Ishikawa (cell line): ENCODE data around the gene RPS6KA1.

ENCODE experiments used
- CEBPB ChIP-seq: IDR thresholded peaks from 2 replicates; pipeline ENCODE4 v1.6.1; 2012
- CREB1 ChIP-seq: IDR thresholded peaks from 2 replicates; pipeline ENCODE4 v1.6.1; 2012; ENCODE audit warnings: low read depth
- EGR1 ChIP-seq: IDR thresholded peaks from 2 replicates; pipeline ENCODE4 v1.6.1; 2012
- EP300 ChIP-seq: IDR thresholded peaks from 2 replicates; pipeline ENCODE4 v1.6.1; 2012; ENCODE audit warnings: borderline replicate concordance
- FOXM1 ChIP-seq: IDR thresholded peaks from 2 replicates; pipeline ENCODE4 v1.6.1; 2012; ENCODE audit warnings: low read depth, borderline replicate concordance
- NFIC ChIP-seq: IDR thresholded peaks from 2 replicates; pipeline ENCODE4 v1.6.1; 2012
- RAD21 ChIP-seq: IDR thresholded peaks from 2 replicates; pipeline ENCODE4 v1.6.1; 2012; ENCODE audit warnings: low read depth
- TAF1 ChIP-seq: IDR thresholded peaks from 2 replicates; pipeline ENCODE4 v1.6.1; 2012; ENCODE audit warnings: low read depth, mild to moderate bottlenecking
- TCF12 ChIP-seq: IDR thresholded peaks from 2 replicates; pipeline ENCODE4 v1.6.1; 2012; ENCODE audit warnings: low read depth
- TEAD4 ChIP-seq: IDR thresholded peaks from 2 replicates; pipeline ENCODE4 v1.6.1; 2012
- YY1 ChIP-seq: IDR thresholded peaks from 2 replicates; pipeline ENCODE4 v1.6.1; 2012; ENCODE audit warnings: low read depth
- ZBTB7A ChIP-seq: IDR thresholded peaks from 2 replicates; pipeline ENCODE4 v1.6.1; 2012; ENCODE audit warnings: low read depth
- TF ChIP-seq, protein P1 (sequence below): IDR thresholded peaks from 2 replicates; pipeline ENCODE4 v1.6.1; 2012; ENCODE audit warnings: low read depth, mild to moderate bottlenecking
- TF ChIP-seq, protein P2 (sequence below): IDR thresholded peaks from 2 replicates; pipeline ENCODE4 v1.6.1; 2012
- TF ChIP-seq, protein P3 (sequence below): IDR thresholded peaks from 2 replicates; pipeline ENCODE4 v1.6.1; 2012

Gene RPS6KA1

DNA sequence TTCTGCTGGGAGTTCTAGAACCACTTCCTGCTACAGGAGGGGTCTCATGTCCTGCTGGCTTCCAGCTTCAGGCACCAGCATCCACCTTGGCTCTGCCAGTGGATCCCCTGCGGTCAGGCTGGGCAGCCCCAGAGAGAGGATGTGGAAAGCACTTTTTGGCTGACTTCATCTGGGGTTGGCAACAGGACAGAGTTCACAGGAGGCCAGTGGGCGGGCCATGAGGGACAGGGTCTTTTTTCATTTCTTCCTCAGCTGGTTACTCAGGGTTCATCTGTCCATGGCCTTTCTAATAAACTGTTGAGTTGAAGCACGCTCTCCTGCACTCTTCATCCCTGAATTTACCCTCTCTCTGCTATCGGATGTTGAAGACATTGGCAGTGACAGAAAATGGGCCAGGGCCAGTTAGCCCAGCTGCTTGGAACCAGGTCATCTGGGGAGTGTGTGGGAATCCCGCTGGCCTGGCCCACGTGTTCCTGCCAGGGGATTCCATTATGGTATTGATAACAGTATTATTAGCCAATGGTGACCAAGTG, 45.2 kb downstream of the RPS6KA1 start:
- TF ChIP-seq NFIC (no peak), EP300 (no peak), ZBTB7A (no peak), EGR1 (no peak), TEAD4 (no peak), RAD21 (no peak), TCF12 (no peak), CREB1 (no peak), YY1 (no peak), FOXM1 (no peak)
- TF ChIP-seq, protein P1, sequence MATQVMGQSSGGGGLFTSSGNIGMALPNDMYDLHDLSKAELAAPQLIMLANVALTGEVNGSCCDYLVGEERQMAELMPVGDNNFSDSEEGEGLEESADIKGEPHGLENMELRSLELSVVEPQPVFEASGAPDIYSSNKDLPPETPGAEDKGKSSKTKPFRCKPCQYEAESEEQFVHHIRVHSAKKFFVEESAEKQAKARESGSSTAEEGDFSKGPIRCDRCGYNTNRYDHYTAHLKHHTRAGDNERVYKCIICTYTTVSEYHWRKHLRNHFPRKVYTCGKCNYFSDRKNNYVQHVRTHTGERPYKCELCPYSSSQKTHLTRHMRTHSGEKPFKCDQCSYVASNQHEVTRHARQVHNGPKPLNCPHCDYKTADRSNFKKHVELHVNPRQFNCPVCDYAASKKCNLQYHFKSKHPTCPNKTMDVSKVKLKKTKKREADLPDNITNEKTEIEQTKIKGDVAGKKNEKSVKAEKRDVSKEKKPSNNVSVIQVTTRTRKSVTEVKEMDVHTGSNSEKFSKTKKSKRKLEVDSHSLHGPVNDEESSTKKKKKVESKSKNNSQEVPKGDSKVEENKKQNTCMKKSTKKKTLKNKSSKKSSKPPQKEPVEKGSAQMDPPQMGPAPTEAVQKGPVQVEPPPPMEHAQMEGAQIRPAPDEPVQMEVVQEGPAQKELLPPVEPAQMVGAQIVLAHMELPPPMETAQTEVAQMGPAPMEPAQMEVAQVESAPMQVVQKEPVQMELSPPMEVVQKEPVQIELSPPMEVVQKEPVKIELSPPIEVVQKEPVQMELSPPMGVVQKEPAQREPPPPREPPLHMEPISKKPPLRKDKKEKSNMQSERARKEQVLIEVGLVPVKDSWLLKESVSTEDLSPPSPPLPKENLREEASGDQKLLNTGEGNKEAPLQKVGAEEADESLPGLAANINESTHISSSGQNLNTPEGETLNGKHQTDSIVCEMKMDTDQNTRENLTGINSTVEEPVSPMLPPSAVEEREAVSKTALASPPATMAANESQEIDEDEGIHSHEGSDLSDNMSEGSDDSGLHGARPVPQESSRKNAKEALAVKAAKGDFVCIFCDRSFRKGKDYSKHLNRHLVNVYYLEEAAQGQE: no peak
- TF ChIP-seq, protein P2, sequence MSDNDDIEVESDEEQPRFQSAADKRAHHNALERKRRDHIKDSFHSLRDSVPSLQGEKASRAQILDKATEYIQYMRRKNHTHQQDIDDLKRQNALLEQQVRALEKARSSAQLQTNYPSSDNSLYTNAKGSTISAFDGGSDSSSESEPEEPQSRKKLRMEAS: no peak

DNA sequence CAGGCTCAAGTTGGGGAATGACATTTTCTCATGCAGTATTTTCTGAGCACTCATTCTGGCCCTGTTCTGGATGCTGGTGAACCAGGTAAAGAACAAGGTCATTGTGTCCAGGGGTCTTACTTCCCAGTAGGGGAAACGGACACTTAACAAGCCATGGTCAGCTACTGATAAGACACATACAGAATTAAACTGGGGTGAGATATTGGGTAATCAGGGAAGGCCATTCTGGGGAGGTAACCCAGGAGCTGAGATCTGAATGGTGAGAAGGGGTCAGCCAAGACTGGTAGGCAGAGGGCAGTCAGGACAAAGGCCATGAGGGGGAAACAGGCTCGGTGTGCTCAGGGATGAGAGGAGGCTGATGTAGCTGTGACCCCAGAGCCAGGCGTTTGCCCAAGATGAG, 45.8 kb downstream of the RPS6KA1 start:
- TF ChIP-seq TCF12 (no peak), TAF1 (no peak), NFIC (no peak)

DNA sequence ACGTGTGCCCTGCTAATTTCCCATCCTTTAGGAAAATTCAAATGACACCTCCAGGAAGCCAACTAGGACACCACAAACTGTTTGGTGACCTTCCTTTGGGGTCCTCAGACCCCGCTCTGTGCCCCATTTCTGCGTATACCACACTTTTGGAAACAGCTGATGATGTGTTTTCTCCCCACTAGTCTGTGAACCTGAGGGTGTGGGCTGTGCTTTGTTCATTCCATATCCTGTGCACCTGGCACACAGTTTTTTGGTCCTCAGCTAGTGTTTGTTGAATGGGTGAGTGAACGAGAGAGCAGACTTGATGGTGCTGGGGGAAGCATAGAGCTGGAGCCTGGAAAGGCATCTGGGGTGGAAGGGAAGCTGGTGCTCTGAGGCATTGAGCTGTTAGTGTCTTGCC, 48.6 kb downstream of the RPS6KA1 start:
- TF ChIP-seq ZBTB7A (no peak), TAF1 (no peak), FOXM1 (no peak), EP300 (no peak), TEAD4 (no peak), NFIC (no peak), CREB1 (no peak), CEBPB (no peak), EGR1 (no peak), RAD21 (no peak), TCF12 (no peak), YY1 (no peak)
- TF ChIP-seq, protein P1: no peak
- TF ChIP-seq, protein P3, sequence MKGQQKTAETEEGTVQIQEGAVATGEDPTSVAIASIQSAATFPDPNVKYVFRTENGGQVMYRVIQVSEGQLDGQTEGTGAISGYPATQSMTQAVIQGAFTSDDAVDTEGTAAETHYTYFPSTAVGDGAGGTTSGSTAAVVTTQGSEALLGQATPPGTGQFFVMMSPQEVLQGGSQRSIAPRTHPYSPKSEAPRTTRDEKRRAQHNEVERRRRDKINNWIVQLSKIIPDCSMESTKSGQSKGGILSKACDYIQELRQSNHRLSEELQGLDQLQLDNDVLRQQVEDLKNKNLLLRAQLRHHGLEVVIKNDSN: no peak
- TF ChIP-seq, protein P2: no peak

DNA sequence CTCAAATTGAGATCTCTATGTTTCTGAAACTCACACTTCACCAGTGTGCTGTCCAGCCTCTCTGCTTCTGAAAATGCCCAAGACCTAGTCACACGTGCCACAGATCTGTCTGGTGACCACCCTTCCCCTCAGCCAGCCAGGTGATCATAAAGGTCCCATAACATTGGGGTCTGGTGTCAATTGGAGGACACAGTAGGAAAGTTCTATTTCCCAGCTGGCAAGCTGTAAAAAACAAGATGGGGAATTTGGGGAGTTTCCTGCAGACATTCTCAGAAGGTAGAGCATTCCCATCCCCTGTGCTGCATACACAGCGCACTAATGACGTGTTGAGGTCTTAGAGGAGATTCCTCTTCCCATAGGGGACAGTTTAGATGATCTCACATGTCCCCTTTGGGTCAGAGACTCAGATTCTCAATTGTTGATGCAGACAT, 50.1 kb downstream of the RPS6KA1 start:
- no peak for TF ChIP-seq CREB1
- TF ChIP-seq TEAD4: no peak
- TF ChIP-seq EGR1: no peak
- TF ChIP-seq, protein P3: no peak
- TF ChIP-seq, protein P1: peak; percentile 51; the same call in 1 of the 2 replicates

DNA sequence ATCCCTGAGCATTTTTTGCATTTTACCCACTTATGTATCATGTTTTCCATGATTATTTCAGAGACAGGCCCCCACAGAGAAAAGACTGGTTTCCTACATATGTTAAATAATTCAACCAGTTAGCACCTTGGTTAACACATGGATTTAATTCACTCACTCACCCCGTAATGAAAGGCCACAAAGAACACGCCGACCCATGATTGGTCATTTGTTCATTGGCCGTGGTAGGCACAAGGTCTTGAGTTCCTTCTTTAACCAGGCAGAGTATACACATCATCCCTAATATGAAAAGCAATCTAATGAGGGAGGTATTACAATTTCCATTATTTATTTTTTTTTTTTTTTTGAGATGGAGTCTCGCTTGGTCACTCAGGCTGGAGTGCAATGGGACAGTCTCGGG, 50.6 kb downstream of the RPS6KA1 start:
- TF ChIP-seq RAD21 (no peak), EGR1 (no peak), NFIC (no peak), EP300 (no peak), CREB1 (no peak)
